ENCODE data around the gene BTBD19.

- TF ChIP-seq CTCF (IDR thresholded peaks at IDR 0.05) (peak in 3 of 6 experiments; percentile 12 to 19 (median 18)), POLR2A (IDR thresholded peaks at IDR 0.05) (no peak)
Measured at GRCh38 chr1:44784094-44785028, 24.0 kb upstream of the BTBD19 start.

Measured in Peyer's patch (tissue), 4 donors.